AG04450 (cell line): ENCODE results near the gene CDH26. TPM values are rescaled to one million over a fixed set of nuclear protein-coding genes. Genes with fewer than 3 reads are reported as not detected.

Experiments used
- CTCF ChIA-PET: fragments of 300-600, 350-600 bp; formaldehyde crosslinking; extraction: SDS; loops from one replicate; lab custom pipeline; 2022; ENCODE audit warnings: antibody characterized with exemption, inconsistent platforms; lab: Charles Lee
- POLR2A ChIA-PET: fragments of 350-600 bp; formaldehyde crosslinking; extraction: SDS; loops from one replicate; lab custom pipeline; 2021; ENCODE audit warnings: antibody characterized with exemption, inconsistent platforms; lab: Yijun Ruan, JAX
- DNase-seq: peaks from one replicate; pipeline ENCODE4 v3.0.0-alpha.2; 2011; ENCODE audit warnings: low read depth, low spot score
- H3K27ac ChIP-seq: one replicate; pipeline ENCODE4 v1.5.1; 2012; ENCODE audit warnings: low read depth, low read length, control low read depth
- H3K27me3 ChIP-seq: one replicate; pipeline ENCODE4 v1.6.0; 2012; ENCODE audit warnings: low read length; ENCODE audit not compliant: control insufficient read depth, insufficient read depth
- H3K4me3 ChIP-seq: 2 replicates; pipeline ENCODE4 v1.5.1; 2011; ENCODE audit warnings: mild to moderate bottlenecking, low read depth, low read length, control low read depth
- H3K9me3 ChIP-seq: 2 replicates; pipeline ENCODE4 v1.5.1; 2012; ENCODE audit warnings: low read length; ENCODE audit not compliant: control insufficient read depth, insufficient read depth
- CTCF ChIP-seq: IDR thresholded peaks from 2 replicates; pipeline ENCODE4 v1.5.1; 2011; ENCODE audit warnings: low read depth, low read length, control low read depth, inconsistent platforms
- polyA plus RNA-seq: library from polyadenylated mRNA; depleted of rRNA; stranded (reverse); fragments of >200 nt; gene quantifications from 2 replicates; pipeline ENCODE4 v1.2.3, GENCODE V29; 2011

CDH26 gene
- polyA plus RNA-seq, 1 experiment: 0.10 TPM

- H3K27me3 ChIP-seq: no peaks in the 10 kb centered on the region
- CTCF ChIA-PET: interaction anchor here (0.6 to 1.6 kb wide), 2 partner anchors 23 to 38 kb away, joined by 4 read pairs; no protein-coding TSS in a partner anchor
- no peak for DNase-seq
- POLR2A ChIA-PET: no interaction called here
- no peak overlapping the region for H3K27ac ChIP-seq
- no peaks in the 10 kb centered on the region for H3K9me3 ChIP-seq
- no peak overlapping the region for H3K4me3 ChIP-seq
- no peak for TF ChIP-seq CTCF
Observed at GRCh38 chr20:59972037-59972801, 14.0 kb downstream of the CDH26 start.

- no peak for TF ChIP-seq CTCF
- peak; percentile 30 for DNase-seq
- Histone ChIP-seq H3K4me3 (no peak overlapping the region), H3K27ac (no peak overlapping the region), H3K27me3 (no peaks in the 10 kb centered on the region), H3K9me3 (no peaks in the 10 kb centered on the region)
- ChIA-PET CTCF (interaction anchor here (1.0 to 1.2 kb wide), 2 partner anchors 9 to 17 kb away, joined by 3 read pairs; no protein-coding TSS in a partner anchor), POLR2A (no interaction called here)
Observed at GRCh38 chr20:59976156-59976782, 18.0 kb downstream of the CDH26 start.

GRCh38 chr20:59977086-59977485, 18.9 kb downstream of the CDH26 start:
- no peak overlapping the region for H3K27ac ChIP-seq
- no peaks in the 10 kb centered on the region for H3K27me3 ChIP-seq
- no peaks in the 10 kb centered on the region for H3K9me3 ChIP-seq
- H3K4me3 ChIP-seq: no peak overlapping the region
- TF ChIP-seq CTCF: no peak
- ChIA-PET CTCF (no interaction called here), POLR2A (no interaction called here)
- no peak for DNase-seq

- CTCF ChIA-PET: interaction anchor here (0.5 to 1.2 kb wide), 2 partner anchors 10 to 21 kb away, joined by 3 to 4 read pairs; no protein-coding TSS in a partner anchor
Observed at GRCh38 chr20:59983076-59983475, 24.9 kb downstream of the CDH26 start.

More at GRCh38 chr20:59983076-59983475, 24.9 kb downstream of the CDH26 start:
- POLR2A ChIA-PET: no interaction called here
- Histone ChIP-seq H3K4me3 (no peak overlapping the region), H3K9me3 (no peaks in the 10 kb centered on the region), H3K27ac (no peak overlapping the region), H3K27me3 (no peaks in the 10 kb centered on the region)
- TF ChIP-seq CTCF: no peak
- no peak for DNase-seq
